BJ (cell line): Measurements from ENCODE around the gene SERPINA7. TPM values are rescaled to one million over a fixed set of nuclear protein-coding genes. Genes with fewer than 3 reads are reported as not detected.

ENCODE experiments used
- CTCF ChIA-PET: fragments of 350-600 bp; formaldehyde crosslinking; extraction: SDS; loops from one replicate; lab custom pipeline; 2021; ENCODE audit warnings: antibody characterized with exemption, inconsistent platforms; lab: Yijun Ruan, JAX
- POLR2A ChIA-PET: fragments of 300-600 bp; sonication (Branson Sonifier 250); formaldehyde crosslinking; extraction: SDS; loops from one replicate; lab custom pipeline; 2021; ENCODE audit warnings: antibody characterized with exemption; lab: Charles Lee
- DNase-seq: peaks from one replicate; pipeline ENCODE4 v3.0.0-alpha.2; 2011; ENCODE audit warnings: low read depth
- H3K27me3 ChIP-seq: 2 replicates; pipeline ENCODE4 v1.6.0; 2011; ENCODE audit warnings: low read length; ENCODE audit not compliant: control insufficient read depth, insufficient read depth
- H3K36me3 ChIP-seq: 2 replicates; pipeline ENCODE4 v1.5.1; 2011; ENCODE audit warnings: low read length; ENCODE audit not compliant: control insufficient read depth, insufficient read depth
- H3K4me3 ChIP-seq: 2 replicates; pipeline ENCODE4 v1.5.1; 2011; ENCODE audit warnings: low read depth, mild to moderate bottlenecking, control low read depth, low read length
- CTCF ChIP-seq: IDR thresholded peaks from 2 replicates; pipeline ENCODE4 v1.5.1; 2011; ENCODE audit warnings: low read depth, mild to moderate bottlenecking, control low read depth, inconsistent platforms, low read length, moderate library complexity; ENCODE audit not compliant: insufficient read depth
- polyA minus RNA-seq: library from RNA; depleted of rRNA, polyadenylated mRNA; stranded (reverse); fragments of >200 nt; gene quantifications from 2 replicates; pipeline ENCODE4 v1.2.3, GENCODE V29; 2011; rRNA and poly(A)+ RNA removed
- polyA plus RNA-seq: library from polyadenylated mRNA; depleted of rRNA; stranded (reverse); fragments of >200 nt; gene quantifications from 2 replicates; pipeline ENCODE4 v1.2.3, GENCODE V29; 2011; rRNA removed

The SERPINA7 gene
- polyA plus RNA-seq (not detected in 2 replicates), polyA minus RNA-seq (not detected in 2 replicates)

- POLR2A ChIA-PET: no interaction called here
These were observed at the start of gene SERPINA7 for GRCh38 chrX:106038625-106039024. TSS of gene SERPINA7 (minus strand) at chrX:106038727. CDS start at chrX:106037058, 1,669 bp downstream.

GRCh38 chrX:106069048-106069447 lies 30.5 kb upstream of the SERPINA7 start:
- ChIA-PET CTCF (no interaction called here), POLR2A (no interaction called here)
- H3K36me3 ChIP-seq: no peaks in the 10 kb centered on the region
- TF ChIP-seq CTCF: no peak
- no peak overlapping the region for H3K4me3 ChIP-seq
- no peaks in the 10 kb centered on the region for H3K27me3 ChIP-seq
- no peak for DNase-seq

More at GRCh38 chrX:106038625-106039024, at the start of gene SERPINA7:
- no peaks in the 10 kb centered on the region for H3K36me3 ChIP-seq
- TF ChIP-seq CTCF: no peak
- CTCF ChIA-PET: no interaction called here
- H3K4me3 ChIP-seq: no peak within 1 kb of the TSS
- no peaks in the 10 kb centered on the region for H3K27me3 ChIP-seq
- no peak for DNase-seq

GRCh38 chrX:106050054-106050453 lies 11.5 kb upstream of the SERPINA7 start:
- TF ChIP-seq CTCF: no peak
- CTCF ChIA-PET: no interaction called here
- Histone ChIP-seq H3K27me3 (no peaks in the 10 kb centered on the region), H3K36me3 (no peaks in the 10 kb centered on the region), H3K4me3 (no peak overlapping the region)
- no peak for DNase-seq
- POLR2A ChIA-PET: no interaction called here

GRCh38 chrX:106042296-106042695 lies 3.8 kb upstream of the SERPINA7 start:
- no peak for TF ChIP-seq CTCF
- Histone ChIP-seq H3K36me3 (no peaks in the 10 kb centered on the region), H3K27me3 (no peaks in the 10 kb centered on the region), H3K4me3 (no peak overlapping the region)
- DNase-seq: no peak
- ChIA-PET CTCF (no interaction called here), POLR2A (no interaction called here)

GRCh38 chrX:106040861-106041260 lies 2.3 kb upstream of the SERPINA7 start:
- DNase-seq: no peak
- ChIA-PET CTCF (no interaction called here), POLR2A (no interaction called here)
- H3K27me3 ChIP-seq: no peaks in the 10 kb centered on the region
- TF ChIP-seq CTCF: no peak
- no peak overlapping the region for H3K4me3 ChIP-seq
- no peaks in the 10 kb centered on the region for H3K36me3 ChIP-seq
